ENCODE data around the gene TMEM236.

Gene TMEM236

GRCh38 chr10:17805921-17806577, 54.0 kb downstream of the TMEM236 start:
- Histone ChIP-seq H3K27me3 (ENCODE audit: low read depth, low read length) (no peaks in the 10 kb centered on the region), H3K36me3 (replicated peaks; ENCODE audit: low read depth, low read length) (no peaks in the 10 kb centered on the region), H4K20me1 (ENCODE audit: insufficient read depth, low read length) (no peaks in the 10 kb centered on the region), H3K9me3 (ENCODE audit: insufficient read depth, low read length) (no peaks in the 10 kb centered on the region), H2AFZ (ENCODE audit: low read depth, low read length) (peak overlapping the region; percentile 73; the same call in 1 of the 2 replicates), H3K4me3 (ENCODE audit: low read length) (peak overlapping the region; percentile 46), H3K4me2 (ENCODE audit: low read length) (peak overlapping the region; percentile 81), H3K79me2 (ENCODE audit: low read length) (no peaks in the 10 kb centered on the region), H3K27ac (ENCODE audit: low read length) (peak overlapping the region; percentile 50), H3K4me1 (ENCODE audit: low read length) (peaks cover 25% of the 10 kb centered on the region), H3K9ac (ENCODE audit: low read length) (0 out of 2 replicates have a peak overlapping the region, but pooled peaks have one; percentile 16)
- peak; percentile 76 for TF ChIP-seq CTCF (IDR thresholded peaks at IDR 0.05; ENCODE audit: low read depth, low read length)
- TF ChIP-seq EZH2phosphoT487 (IDR thresholded peaks at IDR 0.05; ENCODE audit: low read depth) = no peak

- Histone ChIP-seq H3K4me3 (ENCODE audit: low read length) (no peak within 1 kb of the TSS), H3K9ac (ENCODE audit: low read length) (no peak within 1 kb of the TSS), H3K36me3 (replicated peaks; ENCODE audit: low read depth, low read length) (no peaks in the 10 kb centered on the region), H3K27ac (ENCODE audit: low read length) (no peak within 1 kb of the TSS), H2AFZ (ENCODE audit: low read depth, low read length) (0 out of 2 replicates have a peak within 1 kb of the TSS, but pooled peaks have one; percentile 46), H3K9me3 (ENCODE audit: insufficient read depth, low read length) (no peaks in the 10 kb centered on the region), H3K27me3 (ENCODE audit: low read depth, low read length) (no peaks in the 10 kb centered on the region), H4K20me1 (ENCODE audit: insufficient read depth, low read length) (no peaks in the 10 kb centered on the region), H3K79me2 (ENCODE audit: low read length) (no peaks in the 10 kb centered on the region), H3K4me2 (ENCODE audit: low read length) (peak within 1 kb of the TSS; percentile 9; the same call in 1 of the 2 replicates), H3K4me1 (ENCODE audit: low read length) (peaks cover 29% of the 10 kb centered on the region)
- TF ChIP-seq EZH2phosphoT487 (IDR thresholded peaks at IDR 0.05; ENCODE audit: low read depth) (no peak), CTCF (IDR thresholded peaks at IDR 0.05; ENCODE audit: low read depth, low read length) (no peak)
Measured at GRCh38 chr10:17808971-17809841, 57.2 kb downstream of the TMEM236 start, which contains the start of gene MRC1. MRC1 (plus strand) TSS chr10:17809348; CDS start chr10:17809466, 118 bp downstream.

- Histone ChIP-seq H2AFZ (ENCODE audit: low read depth, low read length) (no peak overlapping the region), H3K9ac (ENCODE audit: low read length) (no peak overlapping the region), H3K27ac (ENCODE audit: low read length) (no peak overlapping the region), H3K79me2 (ENCODE audit: low read length) (no peaks in the 10 kb centered on the region), H3K4me2 (ENCODE audit: low read length) (no peak overlapping the region), H3K9me3 (ENCODE audit: insufficient read depth, low read length) (no peaks in the 10 kb centered on the region), H3K36me3 (replicated peaks; ENCODE audit: low read depth, low read length) (no peaks in the 10 kb centered on the region), H4K20me1 (ENCODE audit: insufficient read depth, low read length) (no peaks in the 10 kb centered on the region), H3K4me1 (ENCODE audit: low read length) (peaks cover 35% of the 10 kb centered on the region), H3K27me3 (ENCODE audit: low read depth, low read length) (no peaks in the 10 kb centered on the region), H3K4me3 (ENCODE audit: low read length) (no peak overlapping the region)
- no peak for TF ChIP-seq CTCF (IDR thresholded peaks at IDR 0.05; ENCODE audit: low read depth, low read length)
- no peak for TF ChIP-seq EZH2phosphoT487 (IDR thresholded peaks at IDR 0.05; ENCODE audit: low read depth)
Measured at GRCh38 chr10:17811146-17811865, 59.3 kb downstream of the TMEM236 start.
